ENCODE measurements around the gene SMIM23.

DNA sequence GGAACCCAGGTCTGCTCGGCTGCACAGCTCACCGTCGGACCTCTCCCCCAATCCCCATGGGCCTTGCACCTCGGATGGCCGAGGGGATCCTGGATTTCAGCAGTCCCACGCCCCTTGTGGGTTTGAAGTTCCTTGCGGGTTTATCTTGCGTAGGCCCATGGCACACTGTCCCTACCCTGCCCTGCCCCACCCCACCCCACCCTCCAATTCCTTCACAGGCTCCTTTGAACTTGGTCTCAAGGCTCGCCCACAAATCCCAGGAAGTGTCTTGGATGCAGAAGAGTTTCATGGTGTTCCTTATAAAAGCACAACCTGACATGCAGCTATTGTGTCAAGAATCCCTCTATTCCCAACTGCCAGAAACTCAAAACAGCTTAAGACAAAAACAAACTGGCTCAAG is 11.2 kb upstream of the SMIM23 start:
- TF ChIP-seq, protein P1, sequence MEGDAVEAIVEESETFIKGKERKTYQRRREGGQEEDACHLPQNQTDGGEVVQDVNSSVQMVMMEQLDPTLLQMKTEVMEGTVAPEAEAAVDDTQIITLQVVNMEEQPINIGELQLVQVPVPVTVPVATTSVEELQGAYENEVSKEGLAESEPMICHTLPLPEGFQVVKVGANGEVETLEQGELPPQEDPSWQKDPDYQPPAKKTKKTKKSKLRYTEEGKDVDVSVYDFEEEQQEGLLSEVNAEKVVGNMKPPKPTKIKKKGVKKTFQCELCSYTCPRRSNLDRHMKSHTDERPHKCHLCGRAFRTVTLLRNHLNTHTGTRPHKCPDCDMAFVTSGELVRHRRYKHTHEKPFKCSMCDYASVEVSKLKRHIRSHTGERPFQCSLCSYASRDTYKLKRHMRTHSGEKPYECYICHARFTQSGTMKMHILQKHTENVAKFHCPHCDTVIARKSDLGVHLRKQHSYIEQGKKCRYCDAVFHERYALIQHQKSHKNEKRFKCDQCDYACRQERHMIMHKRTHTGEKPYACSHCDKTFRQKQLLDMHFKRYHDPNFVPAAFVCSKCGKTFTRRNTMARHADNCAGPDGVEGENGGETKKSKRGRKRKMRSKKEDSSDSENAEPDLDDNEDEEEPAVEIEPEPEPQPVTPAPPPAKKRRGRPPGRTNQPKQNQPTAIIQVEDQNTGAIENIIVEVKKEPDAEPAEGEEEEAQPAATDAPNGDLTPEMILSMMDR (IDR thresholded peaks at IDR 0.05), result no peak
- TF ChIP-seq POLR2A (IDR thresholded peaks at IDR 0.05), result no peak
